Activated CD8-positive, alpha-beta memory T cell treated with anti-CD3 and anti-CD28 coated beads, Interleukin-2, amount 50 U/mL, for 4 hours (primary cell): ENCODE measurements around the gene OR52A1.
"Not testable (repeated sequence)": the region's sequence is repeated elsewhere in the genome, so short reads cannot be mapped to it uniquely, and the experiment has no call there.

Source experiments
- DNase-seq: peaks from one replicate; pipeline ENCODE4 v3.0.0-alpha.2; 2020

Gene OR52A1

DNA sequence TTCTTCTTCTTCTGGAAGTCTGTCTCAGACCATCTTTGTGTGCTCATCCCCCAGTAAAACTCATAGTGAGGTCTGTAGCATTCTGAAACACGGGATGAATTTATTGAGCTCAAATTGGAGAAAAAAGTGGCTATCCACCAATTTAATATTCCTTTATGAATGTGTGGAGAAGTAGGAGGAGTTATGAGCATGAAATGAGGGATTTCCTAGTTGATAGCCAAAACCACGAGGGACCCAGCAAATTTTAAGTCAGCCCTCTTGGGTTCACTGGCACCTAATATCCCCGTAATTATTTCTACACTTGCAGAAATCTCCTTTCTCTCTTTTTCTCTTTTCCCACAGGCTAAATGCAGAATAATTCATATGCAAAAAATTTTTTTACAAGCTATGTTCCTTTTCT is at the start of gene OR52A1:
Gene OR52A1 (minus strand): TSS at position 101 of the 400 bp plus-strand sequence. CDS start 2,388 bp downstream, outside the sequence.
- DNase-seq: no peak

DNA sequence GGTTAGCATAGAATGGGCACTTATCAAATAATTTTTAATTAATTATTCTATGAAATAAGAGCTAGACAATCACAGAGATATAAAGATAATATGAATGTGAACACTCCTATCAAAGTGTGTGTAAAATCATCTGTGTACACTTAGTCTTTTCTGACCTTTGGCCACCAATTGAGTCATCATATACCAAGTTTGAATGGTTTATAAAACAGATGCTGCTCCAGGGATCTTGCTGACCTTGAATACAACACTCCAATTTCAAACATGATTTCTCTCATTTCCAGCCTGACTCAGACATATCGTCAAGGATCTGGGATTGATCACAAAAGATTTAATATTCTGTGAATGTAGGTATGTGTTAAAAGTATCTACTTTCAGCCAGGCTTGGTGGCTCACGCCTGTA is 48.8 kb upstream of the OR52A1 start:
- no peak for DNase-seq

DNA sequence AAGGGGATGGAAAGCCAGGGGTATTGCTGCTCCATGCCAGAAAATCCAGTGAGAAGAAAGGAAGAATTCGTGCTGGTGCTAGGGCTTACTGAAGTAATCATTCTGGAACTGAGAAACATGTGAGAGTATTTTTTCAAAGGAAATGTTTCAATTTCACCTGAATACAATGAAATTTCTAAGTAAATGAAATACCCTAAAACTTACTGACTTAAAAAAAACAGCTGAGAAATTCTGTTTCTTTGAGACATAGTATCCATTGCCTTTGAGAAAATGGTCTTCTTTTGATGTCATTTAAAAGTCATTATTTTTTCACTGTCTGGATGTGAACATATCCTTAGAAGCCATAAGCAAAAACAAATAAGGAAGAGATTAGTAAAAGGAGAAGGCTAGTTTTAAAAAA is 46.0 kb upstream of the OR52A1 start, which contains the start of gene OR51V1:
Gene OR51V1 (minus strand): TSS at position 101 of the 400 bp plus-strand sequence. CDS start 0 bp downstream, at position 101.
- DNase-seq: no peak

DNA sequence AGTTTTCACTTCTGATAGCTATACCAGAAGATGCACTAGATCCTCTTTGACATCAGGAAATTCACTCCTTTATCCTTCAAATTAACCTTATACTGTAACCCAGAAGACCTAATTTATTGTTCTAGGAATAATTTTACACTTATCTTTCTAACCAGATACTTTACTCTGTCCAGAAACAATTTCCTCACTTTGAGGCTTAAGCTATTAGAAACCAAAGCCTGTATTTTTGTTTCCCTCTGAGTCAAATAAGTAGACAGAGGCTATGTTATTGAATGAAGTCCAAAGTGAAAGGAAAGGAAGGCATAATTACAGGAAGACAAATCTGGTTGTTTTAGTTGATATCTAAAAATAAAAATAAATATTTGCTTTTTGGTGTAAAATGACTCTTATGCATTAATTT is 43.7 kb upstream of the OR52A1 start:
- DNase-seq: no peak

DNA sequence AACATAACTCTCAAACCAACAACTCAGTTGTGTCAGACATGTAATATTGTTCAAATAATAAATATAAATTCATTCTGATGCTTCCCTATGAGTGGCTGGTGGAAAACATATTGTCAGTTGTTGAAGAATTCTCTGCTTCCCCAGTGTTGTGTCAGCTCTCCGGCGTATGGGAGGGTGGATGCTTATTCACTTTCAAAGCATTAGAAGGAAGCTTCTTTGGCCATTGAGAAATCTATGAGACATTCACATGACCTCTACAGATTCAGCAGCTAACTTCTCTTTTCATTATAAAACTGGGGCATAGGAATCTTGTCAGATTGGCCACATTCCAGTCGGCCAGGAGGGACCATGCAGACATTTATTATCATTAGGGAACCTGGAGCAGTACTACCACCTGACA is 43.0 kb upstream of the OR52A1 start:
- no peak for DNase-seq

DNA sequence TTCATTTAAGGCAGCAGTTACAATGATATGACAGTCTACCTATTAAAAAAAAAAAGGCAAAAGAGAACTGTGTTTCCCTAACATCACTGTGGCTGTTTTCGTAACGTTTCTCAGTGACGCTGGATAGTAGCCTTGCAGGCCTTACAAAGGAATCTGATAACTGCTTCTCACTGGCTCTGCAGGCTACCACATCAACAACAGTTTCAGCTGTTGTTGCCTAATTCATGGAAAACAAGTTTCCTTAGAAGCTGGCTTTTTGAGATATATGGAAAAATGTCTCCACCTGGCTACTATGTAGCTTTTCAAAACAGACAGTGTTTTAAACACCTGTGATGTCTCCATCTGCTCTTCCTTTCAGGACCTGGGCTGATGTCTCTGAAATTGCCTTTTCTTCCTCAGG is 42.2 kb upstream of the OR52A1 start:
- DNase-seq: no peak

DNA sequence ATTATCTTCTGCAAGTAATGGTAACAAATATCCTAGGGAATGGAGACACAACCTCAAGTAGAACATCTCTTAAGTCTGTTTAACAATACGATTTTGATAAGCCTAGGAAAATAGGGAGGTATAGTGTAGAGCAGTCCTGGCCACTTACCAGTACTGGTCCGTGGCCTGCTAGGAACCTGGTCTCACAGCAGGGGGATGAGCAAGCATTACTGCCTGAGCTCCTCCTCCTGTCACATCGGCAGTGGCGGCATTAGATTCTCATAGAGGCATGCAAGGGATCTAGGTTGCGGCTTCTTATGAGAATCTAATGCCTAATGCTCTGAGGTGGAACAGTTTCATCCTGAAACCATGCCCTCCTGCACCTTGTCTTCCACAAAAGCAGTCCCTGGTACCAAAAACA is 41.5 kb upstream of the OR52A1 start:
- DNase-seq: no peak

DNA sequence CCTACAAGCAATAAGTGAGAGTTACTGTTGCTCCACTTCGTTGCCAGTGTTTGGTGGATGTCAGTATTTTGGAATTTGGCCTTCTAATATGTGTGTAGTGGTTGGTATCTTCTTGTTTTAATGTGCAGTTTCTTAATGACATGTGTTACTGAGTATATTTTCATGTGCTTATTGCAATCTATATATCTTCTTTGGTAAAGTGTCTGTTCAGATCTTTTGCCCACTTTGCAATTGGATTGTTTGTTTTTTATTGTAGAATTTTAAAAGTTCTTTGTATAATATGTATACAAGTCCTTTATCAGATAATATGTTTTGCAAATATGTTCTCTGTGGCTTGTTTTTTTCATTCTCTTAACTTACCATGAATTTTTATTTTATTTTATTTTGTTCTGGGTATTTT is 38.2 kb upstream of the OR52A1 start:
- DNase-seq: no peak

DNA sequence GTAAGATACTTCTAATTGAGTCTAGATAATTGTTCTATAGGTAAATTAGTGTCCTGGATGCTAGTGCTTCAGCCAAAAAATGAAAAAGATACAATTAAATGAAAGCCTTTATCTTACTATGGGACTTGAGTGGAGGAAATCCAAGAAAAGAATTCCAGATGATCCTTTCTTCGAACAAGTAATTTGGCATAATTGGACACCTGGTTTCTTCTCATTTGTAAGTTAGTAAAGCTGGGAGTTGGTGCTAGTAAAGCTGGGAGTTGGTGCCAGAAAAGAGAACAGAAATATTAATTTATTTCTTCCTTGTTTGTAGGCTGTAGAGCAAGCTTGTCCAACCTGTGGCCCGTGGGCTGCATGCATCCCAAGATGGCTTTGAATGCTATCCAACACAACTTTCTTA is 33.6 kb upstream of the OR52A1 start:
- no peak for DNase-seq

DNA sequence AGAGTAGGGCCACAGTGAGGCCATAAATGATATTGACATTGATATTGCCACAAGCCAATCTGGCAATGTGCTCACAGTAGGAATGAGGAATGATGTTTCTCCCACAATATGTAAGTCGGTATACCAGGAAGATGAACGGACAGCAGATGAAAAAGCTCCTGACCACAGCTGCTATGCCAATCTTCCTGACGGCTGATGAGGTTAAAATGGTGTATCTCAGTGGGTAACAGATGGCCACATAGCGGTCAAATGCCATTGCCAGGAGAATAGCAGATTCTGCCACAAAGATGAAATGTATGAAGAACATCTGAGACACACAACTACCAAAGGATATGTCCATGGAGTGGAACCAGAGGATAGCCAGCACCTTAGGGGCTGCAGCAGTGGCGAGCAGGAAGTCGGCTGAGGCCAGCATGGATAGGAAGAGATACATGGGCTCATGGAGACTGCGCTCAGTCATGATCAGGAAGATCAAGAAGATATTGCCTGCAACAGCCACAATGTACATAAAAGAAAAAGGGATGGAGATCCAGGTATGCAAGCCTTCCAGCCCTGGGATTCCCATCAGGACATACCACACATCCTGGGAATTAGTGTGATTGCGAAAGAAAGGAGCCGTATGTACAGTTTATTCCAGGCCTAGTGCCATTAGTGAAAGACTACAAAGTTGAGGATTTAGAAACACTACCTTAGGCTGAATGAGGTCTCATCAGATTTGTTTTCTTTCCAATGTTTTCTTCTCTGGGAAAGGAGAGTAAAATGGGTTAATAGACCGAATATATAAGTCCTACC is 23.7 kb upstream of the OR52A1 start:
- DNase-seq: no peak

DNA sequence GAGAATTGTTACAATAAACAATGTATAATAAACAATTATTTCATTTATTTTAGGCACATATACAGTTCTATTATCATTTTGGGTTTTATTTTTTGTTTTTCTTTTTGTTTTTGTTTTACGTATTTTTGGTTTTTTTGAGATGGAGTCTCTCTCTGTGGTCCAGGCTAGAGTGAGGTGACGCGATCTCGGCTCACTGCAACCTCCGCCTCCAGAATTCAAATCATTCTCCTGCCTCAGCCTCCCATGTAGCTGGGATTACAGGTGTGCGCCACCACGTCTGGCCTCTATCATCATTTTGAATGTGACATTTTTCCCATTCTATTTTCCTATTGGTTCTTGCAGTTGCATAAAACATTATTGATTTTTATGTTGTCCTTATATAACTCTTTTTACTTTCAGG is 20.4 kb upstream of the OR52A1 start:
- DNase-seq: no peak

DNA sequence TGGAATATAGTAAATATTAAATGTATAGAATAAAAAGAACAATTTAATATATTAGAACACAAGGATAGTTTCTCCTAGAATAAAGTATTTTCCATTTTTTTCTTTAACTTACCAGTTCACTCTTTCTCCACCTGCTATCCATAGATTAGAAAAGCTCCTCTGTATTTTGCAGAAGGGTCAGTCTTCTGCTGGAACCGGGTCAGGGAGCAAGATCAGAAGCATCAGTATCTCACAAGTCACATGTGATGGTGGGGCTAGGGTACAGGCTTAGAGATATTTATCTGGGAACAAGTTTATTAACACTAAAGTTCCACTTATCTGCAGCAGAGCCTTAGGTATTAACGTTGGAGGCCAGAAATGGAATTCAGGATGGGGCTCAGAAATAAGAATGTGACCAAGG is 17.3 kb upstream of the OR52A1 start:
- DNase-seq: no peak

DNA sequence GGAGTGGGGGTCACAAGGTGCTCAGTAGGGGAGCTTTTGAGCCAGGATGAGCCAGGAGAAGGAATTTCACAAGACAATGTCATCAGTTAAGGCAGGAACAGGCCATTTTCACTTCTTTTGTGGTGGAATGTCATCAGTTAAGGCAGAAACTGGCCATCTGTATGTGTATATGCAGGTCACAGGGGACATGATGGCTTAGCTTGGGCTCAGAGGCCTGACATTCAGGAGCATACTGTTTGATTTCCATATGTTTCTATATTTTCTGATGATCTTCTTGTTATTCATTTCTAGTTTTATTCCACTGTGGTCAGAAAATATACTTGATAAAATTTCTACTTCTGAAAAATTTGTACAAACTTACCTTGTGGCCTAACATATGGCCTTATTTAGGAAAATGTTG is 11.3 kb upstream of the OR52A1 start:
- DNase-seq: not testable (repeated sequence)

DNA sequence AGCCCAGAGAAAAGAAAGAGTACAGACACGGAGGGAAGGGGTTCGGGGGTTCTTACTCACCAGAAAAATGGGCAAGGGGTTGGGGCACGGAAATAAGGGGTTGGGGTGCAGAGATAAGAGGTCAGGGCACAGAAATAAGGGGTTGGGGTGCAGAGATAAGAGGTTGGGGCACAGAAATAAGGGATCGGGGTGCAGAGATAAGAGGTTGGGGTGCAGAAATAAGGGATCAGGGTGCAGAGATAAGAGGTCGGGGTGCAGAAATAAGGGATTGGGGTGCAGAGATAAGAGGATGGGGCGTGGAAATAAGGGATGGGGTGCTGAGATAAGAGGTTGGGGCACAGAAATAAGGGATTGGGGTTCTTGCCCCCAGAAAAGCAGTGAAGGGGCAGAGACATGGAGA is 10.2 kb upstream of the OR52A1 start:
- DNase-seq: not testable (repeated sequence)

DNA sequence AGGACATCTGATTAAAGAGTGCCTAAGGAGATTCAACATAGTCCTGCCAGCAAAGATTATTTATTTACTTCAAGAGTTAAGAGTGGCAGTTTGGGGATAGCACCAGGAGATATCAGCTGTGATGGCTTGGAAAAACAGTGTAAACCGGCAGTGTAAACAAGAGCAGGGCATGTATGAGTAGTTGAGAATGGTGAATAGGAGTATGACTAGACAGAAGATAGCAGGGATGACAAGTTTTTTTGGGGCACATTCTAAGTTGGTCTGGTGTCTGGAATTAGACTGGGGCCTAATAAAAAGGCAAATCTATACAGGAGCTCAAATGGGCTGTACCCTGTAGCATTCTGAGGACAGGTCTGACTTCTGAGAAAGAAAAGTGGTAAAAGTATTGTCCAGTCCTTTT is 6.5 kb upstream of the OR52A1 start:
- DNase-seq: not testable (repeated sequence)

DNA sequence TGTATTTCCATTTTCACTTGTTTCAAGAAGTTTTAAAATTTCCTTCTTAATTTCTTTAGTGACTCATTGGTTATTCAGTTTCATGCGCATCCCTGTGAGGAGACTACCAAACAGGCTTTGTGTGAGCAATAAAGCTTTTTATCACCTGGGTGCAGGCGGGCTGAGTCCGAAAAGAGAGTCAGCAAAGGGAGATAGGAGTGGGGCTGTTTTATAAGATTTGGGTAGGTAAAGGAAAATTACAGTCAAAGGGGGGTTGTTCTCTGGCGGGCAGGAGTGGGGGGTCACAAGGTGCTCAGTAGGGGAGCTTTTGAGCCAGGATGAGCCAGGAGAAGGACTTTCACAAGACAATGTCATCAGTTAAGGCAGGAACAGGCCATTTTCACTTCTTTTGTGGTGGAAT is 5.7 kb upstream of the OR52A1 start:
- not testable (repeated sequence) for DNase-seq

DNA sequence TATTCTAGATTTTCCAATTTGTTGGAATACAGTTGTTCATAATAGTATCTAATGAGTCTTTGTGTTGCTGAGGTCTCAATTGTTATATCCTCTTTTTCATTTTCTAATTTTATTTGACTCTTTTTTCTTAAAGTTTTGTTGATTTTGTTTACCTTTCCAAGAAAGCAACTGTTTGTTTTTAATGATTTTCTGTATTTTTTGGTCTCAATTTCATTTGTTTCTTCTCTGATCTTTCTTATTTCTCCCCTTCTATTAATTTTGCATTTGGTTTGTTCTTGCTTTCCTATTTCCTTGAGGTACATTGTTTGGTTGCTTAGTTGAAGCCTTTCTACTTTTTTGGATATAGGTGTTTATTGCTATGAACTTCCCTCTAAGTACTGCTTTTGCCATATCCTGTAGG is 5.2 kb upstream of the OR52A1 start:
- DNase-seq: no peak

DNA sequence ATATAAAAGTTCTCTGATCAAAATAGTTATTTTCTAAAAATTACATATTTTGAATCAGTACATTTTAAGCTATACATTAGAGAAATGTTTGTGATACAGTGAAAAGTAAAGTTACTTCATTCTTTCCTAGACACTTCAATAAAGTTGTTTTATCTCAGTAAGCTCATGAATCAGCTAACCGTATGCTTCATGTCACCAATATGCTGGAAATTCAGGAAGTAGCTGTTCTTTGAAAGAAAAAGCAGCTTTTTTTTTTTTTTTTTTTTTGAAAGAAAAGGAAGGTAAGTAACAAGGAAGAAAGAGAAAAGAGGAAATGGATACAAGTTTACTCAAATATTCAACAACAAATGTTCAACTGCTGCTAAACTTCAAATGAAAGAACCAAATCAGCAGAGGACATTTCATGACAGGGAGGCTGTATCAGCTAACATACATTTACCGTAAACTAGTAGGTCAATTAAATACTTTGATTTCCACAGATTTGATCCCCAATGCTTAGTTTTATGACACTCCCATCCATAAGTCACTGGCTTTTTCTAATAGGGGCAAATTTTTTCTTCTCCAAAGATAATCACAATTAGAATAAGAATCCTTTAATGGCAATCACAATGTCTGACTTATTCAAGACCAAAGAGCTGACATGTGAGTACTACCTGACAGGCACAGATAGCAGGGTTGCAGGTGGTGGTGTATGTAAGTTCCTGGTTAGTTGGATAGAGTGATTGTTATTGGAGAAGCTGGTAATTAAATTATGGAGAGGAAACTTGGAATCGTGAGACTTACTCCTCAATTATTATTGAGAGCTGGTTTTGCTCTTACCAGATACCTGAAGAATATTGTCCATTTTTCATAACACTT is 754 bp downstream of the OR52A1 start:
- no peak for DNase-seq

DNA sequence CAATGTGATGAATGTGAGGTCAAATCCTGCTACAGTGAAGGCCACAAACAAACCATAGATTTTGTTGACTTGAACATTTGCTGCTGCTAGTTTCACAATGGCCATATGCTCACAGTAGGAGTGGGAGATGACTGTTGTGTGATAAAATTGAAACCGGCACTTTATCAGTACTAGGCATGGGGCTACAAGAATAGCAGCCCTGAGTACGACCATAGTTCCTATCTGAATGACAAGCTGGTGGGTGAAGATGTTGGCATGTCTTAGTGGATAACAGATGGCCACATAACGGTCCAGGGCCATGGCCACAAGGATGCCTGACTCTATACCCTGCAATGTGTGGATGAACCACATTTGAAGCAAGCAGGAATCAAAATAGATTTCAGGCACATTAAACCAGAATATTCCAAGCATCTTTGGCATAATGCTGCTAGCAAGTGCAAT is 2.8 kb downstream of the OR52A1 start:
- DNase-seq: no peak

DNA sequence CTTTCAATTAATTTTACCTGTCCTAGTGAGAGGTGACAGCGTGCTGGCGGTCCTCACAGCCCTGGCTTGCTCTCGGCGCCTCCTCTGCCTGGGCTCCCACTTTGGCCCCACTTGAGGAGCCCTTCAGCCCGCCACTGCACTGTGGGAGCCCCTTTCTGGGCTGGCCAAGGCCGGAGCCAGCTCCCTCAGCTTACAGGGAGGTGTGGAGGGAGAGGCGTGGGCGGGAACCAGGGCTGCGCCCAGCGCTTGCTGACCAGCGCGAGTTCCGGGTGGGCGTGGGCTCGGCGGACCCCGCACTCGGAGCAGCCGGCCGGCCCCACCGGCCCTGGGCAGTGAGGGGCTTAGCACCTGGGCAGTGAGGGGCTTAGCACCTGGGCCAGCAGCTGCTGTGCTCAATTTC is 10.4 kb downstream of the OR52A1 start:
- DNase-seq: not testable (repeated sequence)

DNA sequence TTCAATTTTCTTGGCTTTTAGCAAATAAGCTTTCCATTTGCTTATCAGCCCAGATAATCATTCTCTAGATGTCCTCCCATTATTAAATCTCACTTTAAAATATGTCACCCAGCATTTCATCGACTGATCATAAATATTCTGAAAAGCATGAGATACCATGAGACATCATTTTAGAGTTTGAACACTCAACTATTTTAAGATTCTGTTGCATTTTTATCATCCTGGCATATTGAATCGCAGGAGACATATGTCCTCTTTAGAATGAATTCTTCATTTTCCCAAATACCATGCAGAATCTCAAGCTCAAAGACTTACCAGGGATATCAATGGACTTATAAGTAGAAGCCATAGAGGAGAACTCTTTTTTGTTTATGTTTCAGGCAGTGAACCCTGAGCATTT is 16.6 kb downstream of the OR52A1 start, which contains the start of gene OR52A5:
Gene OR52A5 (minus strand): TSS at position 361 of the 400 bp plus-strand sequence. CDS start 5,714 bp downstream, outside the sequence.
- DNase-seq: no peak

DNA sequence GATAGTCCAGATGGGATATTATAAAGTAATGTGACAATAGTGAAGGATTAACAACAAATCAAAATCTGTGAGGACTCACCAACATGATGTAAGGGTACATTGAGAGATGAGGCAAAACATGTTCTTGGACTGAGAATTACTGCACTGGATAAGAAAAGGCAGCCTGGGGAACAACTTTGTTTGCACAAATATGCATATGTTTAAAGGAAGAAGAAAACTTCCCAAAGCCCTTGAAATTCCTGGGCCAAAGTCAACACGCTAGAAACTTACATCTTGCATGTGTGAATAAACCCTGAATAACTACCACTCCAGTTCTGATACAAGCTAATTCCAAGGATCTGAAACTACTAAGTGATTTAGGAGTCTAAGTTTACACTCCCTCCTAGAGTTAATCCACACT is 17.5 kb downstream of the OR52A1 start:
- DNase-seq: no peak

DNA sequence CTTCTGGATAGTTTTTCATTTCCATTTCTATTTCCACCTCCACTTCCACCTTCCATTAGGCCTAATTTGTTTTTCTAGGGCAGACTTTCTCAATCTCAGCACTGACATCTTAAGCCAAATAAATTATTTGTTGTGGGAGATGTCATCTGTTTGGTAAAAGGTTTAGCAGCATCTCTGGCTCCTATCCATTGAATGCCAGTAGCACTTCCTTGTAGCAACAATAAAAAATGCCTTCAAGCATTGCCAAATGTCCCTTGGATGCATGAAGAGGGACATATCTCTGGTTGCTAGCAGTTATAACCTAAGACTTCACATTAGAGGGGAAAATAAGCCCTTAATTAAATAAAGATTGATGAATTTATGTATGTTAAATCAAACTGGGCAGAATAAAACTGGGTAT is 18.3 kb downstream of the OR52A1 start:
- DNase-seq: no peak
